ENCODE data around the gene HM13. TPM values are rescaled to one million over a fixed set of nuclear protein-coding genes. Genes with fewer than 3 reads are reported as not detected.
"Not testable (repeated sequence)": the region's sequence is repeated elsewhere in the genome, so short reads cannot be mapped to it uniquely, and the experiment has no call there.

HM13 gene
- total RNA-seq, 1 donor from 2014 or later = 176 TPM

- DNase-seq (ENCODE audit: low spot score) = no peak
These were observed 76.5 kb downstream of the HM13 start for GRCh38 chr20:31590717-31591225.

GRCh38 chr20:31593221-31594001, 79.2 kb downstream of the HM13 start:
- DNase-seq (ENCODE audit: low spot score) = peak; percentile 93

- no peak for DNase-seq (ENCODE audit: low spot score)
These were observed 79.8 kb downstream of the HM13 start for GRCh38 chr20:31594002-31594557.

GRCh38 chr20:31594558-31595379, 80.5 kb downstream of the HM13 start:
- no peak for DNase-seq (ENCODE audit: low spot score)

GRCh38 chr20:31595380-31595653, 81.1 kb downstream of the HM13 start:
- DNase-seq (ENCODE audit: low spot score) = no peak

- peak; percentile 82 for DNase-seq (ENCODE audit: low spot score)
These were observed 81.6 kb downstream of the HM13 start for GRCh38 chr20:31595654-31596411.

- not testable (repeated sequence) for DNase-seq (ENCODE audit: low spot score)
These were observed 82.1 kb downstream of the HM13 start for GRCh38 chr20:31596412-31596715.

GRCh38 chr20:31596831-31597480, 82.7 kb downstream of the HM13 start:
- no peak for DNase-seq (ENCODE audit: low spot score)

- DNase-seq (ENCODE audit: low spot score) = no peak
These were observed 83.2 kb downstream of the HM13 start for GRCh38 chr20:31597481-31597855.

GRCh38 chr20:31602431-31602778, 88.2 kb downstream of the HM13 start:
- DNase-seq (ENCODE audit: low spot score) = no peak

- DNase-seq (ENCODE audit: low spot score) = no peak
These were observed 88.7 kb downstream of the HM13 start for GRCh38 chr20:31602779-31603441.

- DNase-seq (ENCODE audit: low spot score) = peak; percentile 98
These were observed 89.8 kb downstream of the HM13 start for GRCh38 chr20:31603822-31604566.

- no peak for DNase-seq (ENCODE audit: low spot score)
These were observed 90.4 kb downstream of the HM13 start for GRCh38 chr20:31604567-31605030.

GRCh38 chr20:31605031-31605901, 91.0 kb downstream of the HM13 start, which contains the start of gene ID1:
TSS of gene ID1 (plus strand) at chr20:31605289. CDS start at chr20:31605388, 99 bp downstream.
- peak; percentile 97 for DNase-seq (ENCODE audit: low spot score)

GRCh38 chr20:31605902-31606803, 91.9 kb downstream of the HM13 start:
- no peak for DNase-seq (ENCODE audit: low spot score)

GRCh38 chr20:31606804-31607639, 92.8 kb downstream of the HM13 start:
- peak; percentile 63 for DNase-seq (ENCODE audit: low spot score)

- no peak for DNase-seq (ENCODE audit: low spot score)
These were observed 93.5 kb downstream of the HM13 start for GRCh38 chr20:31607640-31608250.

All from ureter (tissue), 1 donor.